Stomach (tissue), 9 donors: ENCODE measurements around the gene TPCN1. TPM values are rescaled to one million over a fixed set of nuclear protein-coding genes. Genes with fewer than 3 reads are reported as not detected.

Experiments
- DNase-seq, 2 donors: peaks; one replicate each; pipeline versions ENCODE4 v3.0.0 to v3.0.0-alpha.2; 2013 to 2019
- H3K27ac ChIP-seq, 5 donors: fragments of 200-600 bp in 4 of 5; sonication (generic) in 4 of 5; one replicate each; pipeline ENCODE4 v1.5.1; 2013 to 2019; ENCODE audit warnings: mild to moderate bottlenecking in 1 of 5, moderate library complexity in 1 of 5
- H3K27me3 ChIP-seq, 3 donors: fragments of 200-600 bp; sonication (generic); one replicate each; pipeline ENCODE4 v1.5.1; 2017 to 2019; ENCODE audit warnings: mixed run types in 1 of 3
- H3K36me3 ChIP-seq, 4 donors: fragments of 200-600 bp; sonication (generic); 1 replicate in 3 of 4; 2 replicates in 1 of 4; pipeline ENCODE4 v1.5.1; 2016 to 2019
- H3K4me1 ChIP-seq, 4 donors: fragments of 200-600 bp; sonication (generic); one replicate each; pipeline ENCODE4 v1.5.1; 2016 to 2019
- H3K4me3 ChIP-seq, 4 donors: fragments of 200-600 bp; sonication (generic) in 3 of 4; one replicate each; pipeline ENCODE4 v1.5.1; 2016 to 2019; ENCODE audit warnings: mild to moderate bottlenecking in 1 of 4
- H3K9me3 ChIP-seq, 4 donors: fragments of 200-600 bp; sonication (generic); one replicate each; pipeline ENCODE4 v1.5.1; 2016 to 2019
- EP300 ChIP-seq: sonication (generic); formaldehyde crosslinking; IDR thresholded peaks from one replicate; pipeline ENCODE4 v1.6.1; 2017; ENCODE audit warnings: antibody characterized with exemption
- POLR2A ChIP-seq, 4 donors: fragments of 450-650 bp; IDR thresholded peaks; one replicate each; pipeline ENCODE4 v1.6.1; 2016; ENCODE audit warnings: antibody characterized with exemption in 4 of 4, control low read depth in 2 of 4, mild to moderate bottlenecking in 1 of 4, moderate library complexity in 1 of 4
- POLR2AphosphoS5 ChIP-seq, 3 donors: sonication (generic); formaldehyde crosslinking; IDR thresholded peaks; one replicate each; pipeline ENCODE4 v1.6.1; 2016; ENCODE audit warnings: antibody characterized with exemption in 3 of 3
- WGBS, 5 donors: extraction: QIAGEN DNeasy Blood & Tissue Kit in 3 of 5; methylation state at CpG; one replicate each; pipeline versions ENCODE4 v1.1.5 to v1.1.7; 2013 to 2018; 5-methylcytosine and 5-hydroxymethylcytosine counted together
- intact Hi-C: fragments of 100-400 bp; cut with DNase I; formaldehyde crosslinking; loops from one replicate; pipeline ENCODE4 v1.15.1; 2023; ENCODE audit warnings: low total_unique reads
- polyA plus RNA-seq, 3 donors: library from polyadenylated mRNA; stranded (reverse); fragments of 200-250 nt; gene quantifications; one replicate each; pipeline ENCODE4 v1.2.3, GENCODE V29; 2013
- total RNA-seq, 5 donors: library from RNA; depleted of rRNA; stranded (reverse); fragments of >200 nt; gene quantifications; one replicate each; pipeline versions ENCODE4 v1.1.0 to v1.2.3, GENCODE V29; 2014 to 2016
- TF ChIP-seq, protein P1 (sequence below), 7 experiments: fragments of 450-650 bp in 4 of 7; fragments of 200-600 bp in 3 of 7; sonication (generic) in 3 of 7; IDR thresholded peaks; one replicate each; pipeline ENCODE4 v1.5.1; 2016 to 2019; ENCODE audit warnings: antibody characterized with exemption in 7 of 7, control low read depth in 2 of 7, mild to moderate bottlenecking in 1 of 7
- donor health status: healthy with polysubstance abuse.
- donor health status: Bipolar disorder and iron deficiency.
- donor health status: healthy.

TPCN1 gene
- total and polyA plus RNA-seq, 8 donors = 5.8 to 78.2 (median 30.2) TPM

DNA sequence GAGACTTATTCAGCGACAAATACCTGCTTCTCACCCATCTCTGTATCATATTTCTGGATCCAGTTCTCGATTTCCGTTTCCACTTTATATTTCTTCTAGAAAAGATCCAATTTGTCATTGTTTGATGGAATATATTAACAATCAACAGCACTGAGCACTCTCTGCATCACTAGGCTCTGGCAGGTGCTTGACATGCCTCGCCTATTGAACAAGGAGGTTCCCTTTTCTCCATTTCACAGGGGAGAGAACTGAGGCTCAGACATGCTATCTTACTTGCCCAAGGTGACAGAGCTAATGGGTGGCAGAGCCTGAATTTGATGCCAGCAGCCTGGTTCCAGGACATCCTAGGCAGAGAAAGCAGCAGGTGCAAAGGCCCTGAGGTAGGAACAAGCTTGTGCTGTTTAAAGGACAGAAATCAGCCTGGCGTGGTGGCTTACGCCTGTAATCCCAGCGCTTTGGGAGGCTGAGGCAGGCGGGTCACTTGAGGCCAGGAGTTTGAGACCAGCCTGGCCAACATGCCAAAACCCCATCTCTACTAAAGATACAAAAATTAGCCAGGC lies 23.7 kb upstream of the TPCN1 start:
- Histone ChIP-seq H3K4me1 (peaks cover 0 to 19% (median 5%) of the 10 kb centered on the region in 4 donors), H3K4me3 (no peak overlapping the region), H3K9me3 (no peaks in the 10 kb centered on the region), H3K27ac (no peak overlapping the region), H3K27me3 (no peaks in the 10 kb centered on the region), H3K36me3 (peaks cover 0 to 5% (median 3%) of the 10 kb centered on the region in 4 donors)
- no peak for DNase-seq
- intact Hi-C loops = no loop called here
- 94 to 98% (median 96%) methylated on average over 8 of the region's 8 CpGs for WGBS, 5 donors
- TF ChIP-seq POLR2AphosphoS5 (IDR thresholded peaks at IDR 0.05) = no peak
- TF ChIP-seq, protein P1, sequence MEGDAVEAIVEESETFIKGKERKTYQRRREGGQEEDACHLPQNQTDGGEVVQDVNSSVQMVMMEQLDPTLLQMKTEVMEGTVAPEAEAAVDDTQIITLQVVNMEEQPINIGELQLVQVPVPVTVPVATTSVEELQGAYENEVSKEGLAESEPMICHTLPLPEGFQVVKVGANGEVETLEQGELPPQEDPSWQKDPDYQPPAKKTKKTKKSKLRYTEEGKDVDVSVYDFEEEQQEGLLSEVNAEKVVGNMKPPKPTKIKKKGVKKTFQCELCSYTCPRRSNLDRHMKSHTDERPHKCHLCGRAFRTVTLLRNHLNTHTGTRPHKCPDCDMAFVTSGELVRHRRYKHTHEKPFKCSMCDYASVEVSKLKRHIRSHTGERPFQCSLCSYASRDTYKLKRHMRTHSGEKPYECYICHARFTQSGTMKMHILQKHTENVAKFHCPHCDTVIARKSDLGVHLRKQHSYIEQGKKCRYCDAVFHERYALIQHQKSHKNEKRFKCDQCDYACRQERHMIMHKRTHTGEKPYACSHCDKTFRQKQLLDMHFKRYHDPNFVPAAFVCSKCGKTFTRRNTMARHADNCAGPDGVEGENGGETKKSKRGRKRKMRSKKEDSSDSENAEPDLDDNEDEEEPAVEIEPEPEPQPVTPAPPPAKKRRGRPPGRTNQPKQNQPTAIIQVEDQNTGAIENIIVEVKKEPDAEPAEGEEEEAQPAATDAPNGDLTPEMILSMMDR (IDR thresholded peaks at IDR 0.05) = no peak
- no peak for TF ChIP-seq POLR2A (IDR thresholded peaks at IDR 0.05)
- TF ChIP-seq EP300 = no peak

DNA sequence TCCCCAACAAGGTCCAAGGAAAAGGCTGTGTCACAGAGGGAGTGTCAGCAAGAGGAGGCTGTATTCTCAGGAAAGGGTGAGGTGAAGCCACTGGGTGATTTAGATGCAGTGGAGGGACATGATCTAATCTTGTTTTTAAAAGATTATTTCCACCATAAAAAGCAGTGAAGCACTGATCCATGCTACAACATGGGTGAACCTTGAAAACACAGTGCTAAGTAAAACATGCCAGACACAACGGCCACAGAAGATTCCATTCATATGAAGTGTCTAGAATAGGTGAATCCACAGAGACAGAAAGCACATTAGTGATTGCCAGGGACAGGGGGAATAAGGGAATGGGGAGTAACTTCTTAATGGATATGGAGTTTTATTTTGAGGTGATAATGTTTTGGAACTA lies 23.0 kb upstream of the TPCN1 start:
- intact Hi-C loops = no loop called here
- no peak for TF ChIP-seq EP300
- no peak for TF ChIP-seq POLR2AphosphoS5 (IDR thresholded peaks at IDR 0.05)
- TF ChIP-seq, protein P1 (IDR thresholded peaks at IDR 0.05) = no peak
- TF ChIP-seq POLR2A (IDR thresholded peaks at IDR 0.05) = no peak
- H3K36me3 ChIP-seq = no peaks in the 10 kb centered on the region
- no peak overlapping the region for H3K4me3 ChIP-seq
- 55 to 71% (median 61%) methylated on average over 1 of the region's 1 CpG for WGBS, 5 donors
- no peak for DNase-seq
- no peaks in the 10 kb centered on the region for H3K9me3 ChIP-seq
- peaks cover 0 to 12% (median 5%) of the 10 kb centered on the region in 4 donors for H3K4me1 ChIP-seq
- no peak overlapping the region for H3K27ac ChIP-seq
- H3K27me3 ChIP-seq = no peaks in the 10 kb centered on the region

DNA sequence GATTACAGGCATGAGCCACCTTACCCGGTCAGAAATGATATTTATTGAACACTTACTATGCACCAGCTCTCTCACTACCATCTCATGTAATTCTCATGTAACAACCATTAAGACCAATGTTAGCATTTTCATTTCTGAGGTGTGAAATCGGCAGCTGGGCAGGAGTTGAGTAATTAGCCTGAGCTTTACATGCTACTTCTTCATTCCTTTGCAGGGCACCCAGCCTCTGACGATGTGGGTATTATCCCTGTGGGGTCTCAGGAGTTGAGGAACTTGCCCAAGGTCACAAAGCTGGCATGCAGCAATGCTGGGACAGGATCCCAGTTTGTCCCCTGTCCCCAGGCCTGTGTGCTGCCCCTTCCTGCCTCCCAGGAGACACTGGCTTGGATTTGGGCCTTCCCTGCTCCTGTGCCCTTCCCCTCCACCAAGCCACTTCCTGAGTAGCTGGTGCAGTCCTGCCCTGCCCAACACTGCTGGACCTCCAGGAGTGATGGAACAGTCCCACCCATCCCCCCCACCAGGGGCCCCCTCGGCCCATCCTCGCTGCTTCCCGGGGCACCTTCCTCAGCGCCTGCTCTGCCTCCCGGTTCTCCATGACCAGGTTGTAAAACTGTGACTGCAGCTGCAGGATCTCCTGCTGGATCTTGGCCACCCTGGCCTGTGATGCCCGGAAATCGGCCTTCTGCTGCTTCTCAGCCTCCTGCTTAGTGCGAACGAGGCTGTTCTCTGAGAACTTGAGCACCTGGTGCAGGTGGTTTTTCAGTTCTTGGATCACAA lies 21.1 kb upstream of the TPCN1 start:
- no peak overlapping the region for H3K4me3 ChIP-seq
- intact Hi-C loops = no loop called here
- TF ChIP-seq POLR2AphosphoS5 (IDR thresholded peaks at IDR 0.05) = no peak
- no peak for TF ChIP-seq EP300
- TF ChIP-seq POLR2A (IDR thresholded peaks at IDR 0.05) = no peak
- H3K27me3 ChIP-seq = no peaks in the 10 kb centered on the region
- peaks cover 0 to 10% (median 0%) of the 10 kb centered on the region in 4 donors for H3K4me1 ChIP-seq
- no peaks in the 10 kb centered on the region for H3K36me3 ChIP-seq
- H3K27ac ChIP-seq = no peak overlapping the region
- no peaks in the 10 kb centered on the region for H3K9me3 ChIP-seq
- WGBS, 5 donors = 82 to 90% (median 86%) methylated on average over 12 of the region's 12 CpGs
- no peak for DNase-seq

DNA sequence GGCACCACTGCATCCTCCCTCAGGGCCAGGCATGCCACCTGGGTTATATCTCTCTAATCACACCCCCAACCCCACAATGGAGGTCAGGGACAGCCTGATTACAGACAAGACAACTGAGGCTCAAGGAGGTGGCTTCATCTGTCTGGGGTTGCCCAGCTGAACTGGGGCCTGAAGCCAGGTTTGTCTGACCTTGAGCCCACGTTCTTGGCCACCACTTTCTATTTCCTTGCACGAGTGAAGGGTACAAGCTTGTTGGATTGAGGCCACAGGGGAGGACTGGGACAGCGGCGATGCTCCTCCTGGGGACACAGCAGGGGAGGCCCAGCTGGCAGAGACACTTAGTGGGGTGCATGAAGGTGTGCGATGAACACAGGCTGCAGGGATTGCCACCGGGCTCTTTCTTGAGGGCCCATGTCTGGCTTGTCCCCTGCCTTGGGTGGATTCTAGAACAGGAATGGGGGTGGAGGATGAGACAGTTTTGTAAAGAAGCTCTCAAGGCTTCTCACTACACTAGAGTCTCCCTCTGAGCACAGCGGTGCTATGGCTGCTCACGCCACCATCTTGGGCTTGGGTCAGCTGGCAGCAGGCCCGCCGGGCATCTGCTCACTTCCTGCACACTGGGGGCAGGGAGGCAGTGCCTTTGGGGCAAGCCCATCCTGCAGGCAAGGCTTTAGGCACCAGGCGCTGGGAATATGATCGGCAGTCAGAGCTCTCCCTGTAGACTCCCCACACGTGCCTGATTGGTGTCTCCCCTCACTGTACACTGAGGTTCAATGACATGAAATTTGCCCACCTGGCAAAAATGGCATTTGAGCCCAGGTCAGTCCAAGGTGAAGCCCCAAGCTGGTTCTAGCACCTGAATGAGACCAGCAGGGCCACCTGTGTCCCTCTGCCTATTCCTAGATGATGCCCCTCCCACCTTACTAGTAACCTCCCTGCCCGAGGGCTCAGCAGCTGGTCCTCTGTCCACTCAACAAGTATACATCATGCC lies 19.8 kb upstream of the TPCN1 start:
- Histone ChIP-seq H3K4me3 (no peak overlapping the region), H3K4me1 (peaks cover 0 to 10% (median 0%) of the 10 kb centered on the region in 4 donors), H3K9me3 (no peaks in the 10 kb centered on the region), H3K36me3 (no peaks in the 10 kb centered on the region), H3K27ac (no peak overlapping the region), H3K27me3 (no peaks in the 10 kb centered on the region)
- intact Hi-C loops = no loop called here
- TF ChIP-seq, protein P1 (IDR thresholded peaks at IDR 0.05) = no peak
- TF ChIP-seq POLR2AphosphoS5 (IDR thresholded peaks at IDR 0.05) (no peak), EP300 (no peak), POLR2A (IDR thresholded peaks at IDR 0.05) (no peak)
- 85 to 90% (median 86%) methylated on average over 7 to 14 of the region's 14 CpGs for WGBS, 5 donors
- DNase-seq = no peak
